ENCODE data around the gene TTLL7. TPM values are rescaled to one million over a fixed set of nuclear protein-coding genes. Genes with fewer than 3 reads are reported as not detected.

The TTLL7 gene, protein sequence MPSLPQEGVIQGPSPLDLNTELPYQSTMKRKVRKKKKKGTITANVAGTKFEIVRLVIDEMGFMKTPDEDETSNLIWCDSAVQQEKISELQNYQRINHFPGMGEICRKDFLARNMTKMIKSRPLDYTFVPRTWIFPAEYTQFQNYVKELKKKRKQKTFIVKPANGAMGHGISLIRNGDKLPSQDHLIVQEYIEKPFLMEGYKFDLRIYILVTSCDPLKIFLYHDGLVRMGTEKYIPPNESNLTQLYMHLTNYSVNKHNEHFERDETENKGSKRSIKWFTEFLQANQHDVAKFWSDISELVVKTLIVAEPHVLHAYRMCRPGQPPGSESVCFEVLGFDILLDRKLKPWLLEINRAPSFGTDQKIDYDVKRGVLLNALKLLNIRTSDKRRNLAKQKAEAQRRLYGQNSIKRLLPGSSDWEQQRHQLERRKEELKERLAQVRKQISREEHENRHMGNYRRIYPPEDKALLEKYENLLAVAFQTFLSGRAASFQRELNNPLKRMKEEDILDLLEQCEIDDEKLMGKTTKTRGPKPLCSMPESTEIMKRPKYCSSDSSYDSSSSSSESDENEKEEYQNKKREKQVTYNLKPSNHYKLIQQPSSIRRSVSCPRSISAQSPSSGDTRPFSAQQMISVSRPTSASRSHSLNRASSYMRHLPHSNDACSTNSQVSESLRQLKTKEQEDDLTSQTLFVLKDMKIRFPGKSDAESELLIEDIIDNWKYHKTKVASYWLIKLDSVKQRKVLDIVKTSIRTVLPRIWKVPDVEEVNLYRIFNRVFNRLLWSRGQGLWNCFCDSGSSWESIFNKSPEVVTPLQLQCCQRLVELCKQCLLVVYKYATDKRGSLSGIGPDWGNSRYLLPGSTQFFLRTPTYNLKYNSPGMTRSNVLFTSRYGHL
- polyA plus RNA-seq (84.6 and 88.1 TPM in 2 replicates), polyA minus RNA-seq (135 and 157 TPM in 2 replicates)

DNA sequence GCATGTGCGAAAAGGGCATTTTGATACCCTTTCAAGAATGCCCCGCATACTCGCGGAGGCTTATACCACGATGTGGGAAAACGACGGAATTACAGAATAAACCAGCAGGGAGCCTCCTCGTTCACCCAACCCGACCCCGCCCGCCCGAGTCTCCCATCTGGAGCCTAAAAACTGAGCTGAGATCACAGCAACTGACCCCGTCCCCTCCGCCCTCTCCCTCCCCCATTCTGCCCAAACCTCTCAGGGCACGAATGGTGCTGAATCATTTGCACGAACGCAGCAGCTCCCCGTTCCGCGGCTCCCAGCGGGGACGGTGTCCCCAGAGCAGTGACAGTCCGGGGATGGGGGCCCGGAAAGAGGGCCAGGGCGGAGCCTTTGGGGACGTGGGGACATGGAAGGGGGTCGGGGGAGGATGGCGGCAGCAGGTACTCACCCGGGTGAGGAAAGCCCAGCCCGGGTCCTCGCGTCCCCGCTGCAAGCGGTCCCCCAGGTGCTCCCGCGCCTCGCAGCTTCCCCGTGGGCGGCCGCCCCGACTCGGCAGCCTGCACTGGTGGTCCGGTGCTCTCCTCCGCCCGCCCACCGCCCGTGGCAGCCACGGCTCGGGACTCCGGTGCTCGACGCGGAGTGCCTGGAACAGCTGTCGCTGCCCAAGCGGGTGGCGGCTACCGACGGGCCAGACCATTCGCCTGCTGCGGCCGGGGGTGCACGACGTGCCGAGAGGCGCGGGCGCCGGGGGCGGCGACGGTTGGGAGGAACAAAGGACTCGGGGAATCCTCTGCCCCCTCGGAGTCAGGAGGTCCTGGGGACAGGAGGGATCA is at the start of gene TTLL7:
TTLL7 (minus strand) TSS at position 635 of the 818 bp plus-strand sequence. CDS start 46,921 bp downstream, outside the sequence.
- H3K9me3 ChIP-seq (ENCODE audit: low read length): no peaks in the 10 kb centered on the region
- H3K4me2 ChIP-seq (ENCODE audit: low read length): peak within 1 kb of the TSS; percentile 69
- H3K36me3 ChIP-seq (ENCODE audit: insufficient read depth, low read length): no peaks in the 10 kb centered on the region
- peak within 1 kb of the TSS; percentile 86 for H2AFZ ChIP-seq (ENCODE audit: low read depth, low read length)
- peaks cover 52% of the 10 kb centered on the region for H3K79me2 ChIP-seq (replicated peaks; ENCODE audit: insufficient read depth, low read length)
- H3K4me3 ChIP-seq (ENCODE audit: low read length): peak within 1 kb of the TSS; percentile 88
- no peaks in the 10 kb centered on the region for H3K9me2 ChIP-seq (ENCODE audit: insufficient read depth, low read length)
- no peaks in the 10 kb centered on the region for H4K20me1 ChIP-seq (ENCODE audit: insufficient read depth)
- peak within 1 kb of the TSS; percentile 88 for H3K27ac ChIP-seq (ENCODE audit: low read length)
- H3F3A ChIP-seq (ENCODE audit: insufficient read depth, low read length, poor library complexity, severe bottlenecking): no peaks in the 10 kb centered on the region
- peak within 1 kb of the TSS; percentile 89 for H3K9ac ChIP-seq (ENCODE audit: low read length)
- no peaks in the 10 kb centered on the region for H3K27me3 ChIP-seq (ENCODE audit: insufficient read depth, low read depth, low read length)
- TF ChIP-seq, protein P1, sequence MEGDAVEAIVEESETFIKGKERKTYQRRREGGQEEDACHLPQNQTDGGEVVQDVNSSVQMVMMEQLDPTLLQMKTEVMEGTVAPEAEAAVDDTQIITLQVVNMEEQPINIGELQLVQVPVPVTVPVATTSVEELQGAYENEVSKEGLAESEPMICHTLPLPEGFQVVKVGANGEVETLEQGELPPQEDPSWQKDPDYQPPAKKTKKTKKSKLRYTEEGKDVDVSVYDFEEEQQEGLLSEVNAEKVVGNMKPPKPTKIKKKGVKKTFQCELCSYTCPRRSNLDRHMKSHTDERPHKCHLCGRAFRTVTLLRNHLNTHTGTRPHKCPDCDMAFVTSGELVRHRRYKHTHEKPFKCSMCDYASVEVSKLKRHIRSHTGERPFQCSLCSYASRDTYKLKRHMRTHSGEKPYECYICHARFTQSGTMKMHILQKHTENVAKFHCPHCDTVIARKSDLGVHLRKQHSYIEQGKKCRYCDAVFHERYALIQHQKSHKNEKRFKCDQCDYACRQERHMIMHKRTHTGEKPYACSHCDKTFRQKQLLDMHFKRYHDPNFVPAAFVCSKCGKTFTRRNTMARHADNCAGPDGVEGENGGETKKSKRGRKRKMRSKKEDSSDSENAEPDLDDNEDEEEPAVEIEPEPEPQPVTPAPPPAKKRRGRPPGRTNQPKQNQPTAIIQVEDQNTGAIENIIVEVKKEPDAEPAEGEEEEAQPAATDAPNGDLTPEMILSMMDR (IDR thresholded peaks at IDR 0.05; ENCODE audit: poor library complexity, severe bottlenecking): peak; percentile 43
- TF ChIP-seq, protein P2, sequence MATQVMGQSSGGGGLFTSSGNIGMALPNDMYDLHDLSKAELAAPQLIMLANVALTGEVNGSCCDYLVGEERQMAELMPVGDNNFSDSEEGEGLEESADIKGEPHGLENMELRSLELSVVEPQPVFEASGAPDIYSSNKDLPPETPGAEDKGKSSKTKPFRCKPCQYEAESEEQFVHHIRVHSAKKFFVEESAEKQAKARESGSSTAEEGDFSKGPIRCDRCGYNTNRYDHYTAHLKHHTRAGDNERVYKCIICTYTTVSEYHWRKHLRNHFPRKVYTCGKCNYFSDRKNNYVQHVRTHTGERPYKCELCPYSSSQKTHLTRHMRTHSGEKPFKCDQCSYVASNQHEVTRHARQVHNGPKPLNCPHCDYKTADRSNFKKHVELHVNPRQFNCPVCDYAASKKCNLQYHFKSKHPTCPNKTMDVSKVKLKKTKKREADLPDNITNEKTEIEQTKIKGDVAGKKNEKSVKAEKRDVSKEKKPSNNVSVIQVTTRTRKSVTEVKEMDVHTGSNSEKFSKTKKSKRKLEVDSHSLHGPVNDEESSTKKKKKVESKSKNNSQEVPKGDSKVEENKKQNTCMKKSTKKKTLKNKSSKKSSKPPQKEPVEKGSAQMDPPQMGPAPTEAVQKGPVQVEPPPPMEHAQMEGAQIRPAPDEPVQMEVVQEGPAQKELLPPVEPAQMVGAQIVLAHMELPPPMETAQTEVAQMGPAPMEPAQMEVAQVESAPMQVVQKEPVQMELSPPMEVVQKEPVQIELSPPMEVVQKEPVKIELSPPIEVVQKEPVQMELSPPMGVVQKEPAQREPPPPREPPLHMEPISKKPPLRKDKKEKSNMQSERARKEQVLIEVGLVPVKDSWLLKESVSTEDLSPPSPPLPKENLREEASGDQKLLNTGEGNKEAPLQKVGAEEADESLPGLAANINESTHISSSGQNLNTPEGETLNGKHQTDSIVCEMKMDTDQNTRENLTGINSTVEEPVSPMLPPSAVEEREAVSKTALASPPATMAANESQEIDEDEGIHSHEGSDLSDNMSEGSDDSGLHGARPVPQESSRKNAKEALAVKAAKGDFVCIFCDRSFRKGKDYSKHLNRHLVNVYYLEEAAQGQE (IDR thresholded peaks at IDR 0.05; ENCODE audit: borderline replicate concordance): peak; percentile 68
- TF ChIP-seq TAF1 (IDR thresholded peaks at IDR 0.05; ENCODE audit: low read depth) (peak; percentile 89), POLR2AphosphoS5 (IDR thresholded peaks at IDR 0.05) (peak; percentile 63), MXI1 (conservative IDR thresholded peaks at IDR 0.05; ENCODE audit: poor library complexity, severe bottlenecking) (peak; percentile 74), SMC3 (conservative IDR thresholded peaks at IDR 0.05; ENCODE audit: poor library complexity) (peak; percentile 32), EZH2 (IDR thresholded peaks at IDR 0.05; ENCODE audit: borderline replicate concordance, insufficient read depth, low read length, poor library complexity, severe bottlenecking) (no peak), RAD21 (conservative IDR thresholded peaks at IDR 0.05) (no peak), EP300 (conservative IDR thresholded peaks at IDR 0.05; ENCODE audit: poor library complexity, severe bottlenecking) (peak; percentile 75)
